Lung (tissue), 12 donors: ENCODE measurements around the gene YWHAQ. TPM values are rescaled to one million over a fixed set of nuclear protein-coding genes. Genes with fewer than 3 reads are reported as not detected.

Source experiments
- ATAC-seq: fragments of 200-7000 bp; cut with Tn5 transposase; one replicate; pipeline ENCODE4 v1.9.1; 2020; ENCODE audit warnings: moderate number of reproducible peaks; ENCODE audit not compliant: insufficient read depth, low FRiP score
- DNase-seq, 3 donors: peaks; one replicate each; pipeline ENCODE4 v3.0.0-alpha.2; 2013 to 2017
- H3K27ac ChIP-seq, 2 donors: one replicate each; pipeline ENCODE4 v1.5.1; 2013; ENCODE audit warnings: mild to moderate bottlenecking in 2 of 2, moderate library complexity in 2 of 2, control low read depth in 1 of 2, inconsistent platforms in 1 of 2, low read depth in 1 of 2, low read length in 1 of 2
- H3K27me3 ChIP-seq, 3 donors: one replicate each; pipeline ENCODE4 v1.5.1; 2013; ENCODE audit warnings: low read length in 2 of 3; ENCODE audit not compliant: control insufficient read depth in 3 of 3, insufficient read depth in 3 of 3
- H3K36me3 ChIP-seq, 4 donors: one replicate each; pipeline ENCODE4 v1.5.1; 2013; ENCODE audit warnings: low read length in 4 of 4, mild to moderate bottlenecking in 1 of 4, moderate library complexity in 1 of 4; ENCODE audit not compliant: control insufficient read depth in 4 of 4, insufficient read depth in 4 of 4
- H3K4me1 ChIP-seq, 5 donors: one replicate each; pipeline ENCODE4 v1.5.1; 2013; ENCODE audit warnings: low read length in 5 of 5, mild to moderate bottlenecking in 2 of 5, moderate library complexity in 1 of 5; ENCODE audit not compliant: control insufficient read depth in 5 of 5, insufficient read depth in 5 of 5
- H3K4me3 ChIP-seq: one replicate; pipeline ENCODE4 v1.5.1; 2013; ENCODE audit warnings: mild to moderate bottlenecking, control low read depth, moderate library complexity
- H3K9ac ChIP-seq, 2 donors: one replicate each; pipeline ENCODE4 v1.5.1; 2013; ENCODE audit warnings: low read length in 2 of 2, control low read depth in 1 of 2; ENCODE audit not compliant: insufficient read depth in 1 of 2
- H3K9me3 ChIP-seq, 4 donors: one replicate each; pipeline ENCODE4 v1.5.1; 2013; ENCODE audit warnings: low read length in 3 of 4, mild to moderate bottlenecking in 1 of 4, moderate library complexity in 1 of 4; ENCODE audit not compliant: control insufficient read depth in 4 of 4, insufficient read depth in 3 of 4
- CTCF ChIP-seq: IDR thresholded peaks from 2 replicates; pipeline ENCODE4 v1.5.1; 2012; ENCODE audit warnings: mild to moderate bottlenecking; ENCODE audit errors: control extremely low read depth, extremely low read depth
- WGBS, 2 donors: extraction: QIAGEN DNeasy Blood & Tissue Kit; methylation state at CpG; one replicate each; pipeline ENCODE4 v1.1.7; 2013; 5-methylcytosine and 5-hydroxymethylcytosine counted together
- polyA plus RNA-seq, 2 donors: library from polyadenylated mRNA; stranded (reverse); fragments of 200-250 nt; gene quantifications; one replicate each; pipeline ENCODE4 v1.2.1, GENCODE V29; 2013
- total RNA-seq, 2 donors: library from RNA; depleted of rRNA in 1 of 2; stranded (reverse); fragments of >200 nt in 1 of 2; gene quantifications; one replicate each; pipeline ENCODE4 v1.2.1, GENCODE V29; 2014 to 2021
- donor health status: control.
- donor health status: control.
- donor health status: Bipolar disorder and iron deficiency.
- donor health status: healthy.
- donor health status: DM: yes; HTN: yes; CAD: no.

The YWHAQ gene
- total and polyA plus RNA-seq, 4 donors = 94.6 to 275 (median 222) TPM

GRCh38 chr2:9639000-9639602, 8.3 kb upstream of the YWHAQ start:
- H3K9ac ChIP-seq = peak overlapping the region in 1 of 2 donors; percentile 50
- peak overlapping the region in 1 of 2 donors; percentile 48 for H3K27ac ChIP-seq
- no peaks in the 10 kb centered on the region for H3K9me3 ChIP-seq
- H3K27me3 ChIP-seq = no peaks in the 10 kb centered on the region
- no peak for ATAC-seq
- H3K4me1 ChIP-seq = peaks cover 3 to 26% (median 15%) of the 10 kb centered on the region in 5 donors
- WGBS, 2 donors = 56 to 57% methylated on average over 6 of the region's 6 CpGs
- H3K4me3 ChIP-seq = no peak overlapping the region
- no peaks in the 10 kb centered on the region for H3K36me3 ChIP-seq
- peak; percentile 39 to 74 (median 55) for DNase-seq
- TF ChIP-seq CTCF = no peak

GRCh38 chr2:9638532-9638931, 7.7 kb upstream of the YWHAQ start:
- Histone ChIP-seq H3K36me3 (no peaks in the 10 kb centered on the region), H3K4me3 (no peak overlapping the region), H3K4me1 (peaks cover 3 to 26% (median 15%) of the 10 kb centered on the region in 5 donors), H3K27me3 (no peaks in the 10 kb centered on the region), H3K9ac (peak overlapping the region in 1 of 2 donors; percentile 50), H3K27ac (peak overlapping the region in 1 of 2 donors; percentile 40), H3K9me3 (no peaks in the 10 kb centered on the region)
- 48 to 74% methylated on average over 4 of the region's 4 CpGs for WGBS, 2 donors
- no peak for TF ChIP-seq CTCF
- ATAC-seq (peak; percentile 60), DNase-seq (peak; percentile 88 to 97 (median 90))

GRCh38 chr2:9637330-9637729, 6.5 kb upstream of the YWHAQ start:
- Histone ChIP-seq H3K4me3 (no peak overlapping the region), H3K27me3 (no peaks in the 10 kb centered on the region), H3K4me1 (peaks cover 3 to 26% (median 15%) of the 10 kb centered on the region in 5 donors), H3K9me3 (no peaks in the 10 kb centered on the region), H3K9ac (no peak overlapping the region), H3K36me3 (no peaks in the 10 kb centered on the region), H3K27ac (no peak overlapping the region)
- WGBS, 2 donors = 74 to 91% methylated on average over 2 of the region's 2 CpGs
- ATAC-seq (no peak), DNase-seq (no peak)
- TF ChIP-seq CTCF = no peak

DNA sequence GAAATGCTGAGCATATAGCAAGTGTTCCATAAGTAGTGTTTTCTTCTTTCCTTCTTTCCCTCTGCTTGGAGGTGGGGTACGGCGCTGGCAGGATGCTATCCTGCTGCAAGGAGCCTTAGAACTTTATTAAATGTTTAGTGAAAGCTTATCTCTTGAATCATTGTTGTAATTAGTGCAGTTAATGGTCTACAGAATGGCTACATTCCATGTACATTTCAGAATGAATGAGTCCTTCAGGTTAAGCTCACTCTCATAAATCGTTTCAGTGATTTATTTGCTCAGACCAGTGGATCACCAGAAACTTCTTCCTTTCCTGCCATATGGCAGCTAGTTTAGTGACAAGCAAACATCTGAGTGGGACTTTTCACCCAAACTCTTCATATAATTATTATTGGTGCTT, 3.3 kb upstream of the YWHAQ start:
- DNase-seq = no peak
- no peak for TF ChIP-seq CTCF
- Histone ChIP-seq H3K27ac (no peak overlapping the region), H3K9me3 (no peaks in the 10 kb centered on the region), H3K9ac (no peak overlapping the region), H3K4me3 (no peak overlapping the region), H3K36me3 (peaks cover 0 to 3% (median under 1%) of the 10 kb centered on the region in 4 donors), H3K4me1 (peaks cover 0 to 23% (median 11%) of the 10 kb centered on the region in 5 donors), H3K27me3 (no peaks in the 10 kb centered on the region)
- WGBS, 2 donors = 76 to 85% methylated on average over 3 of the region's 3 CpGs
- no peak for ATAC-seq
